ENCODE measurements around the gene ZDHHC18.
A peak's percentile ranks its signal among the peaks of the same experiment; 100 is the strongest.
"Not testable (repeated sequence)": the region's sequence is repeated elsewhere in the genome, so short reads cannot be mapped to it uniquely, and the experiment has no call there.

ZDHHC18 gene

GRCh38 chr1:26791626-26792025 is 34.9 kb upstream of the ZDHHC18 start:
- DNase-seq = no peak

GRCh38 chr1:26792924-26793323 is 33.6 kb upstream of the ZDHHC18 start:
- DNase-seq = no peak

- no peak for DNase-seq
Observed at GRCh38 chr1:26794391-26794790, 32.1 kb upstream of the ZDHHC18 start.

GRCh38 chr1:26797627-26798026 is 28.9 kb upstream of the ZDHHC18 start:
- DNase-seq = no peak

GRCh38 chr1:26799479-26800142 is 26.9 kb upstream of the ZDHHC18 start:
- DNase-seq = peak; percentile 62

- not testable (repeated sequence) for DNase-seq
Observed at GRCh38 chr1:26803932-26804331, 22.6 kb upstream of the ZDHHC18 start.

GRCh38 chr1:26810105-26810504 is 16.4 kb upstream of the ZDHHC18 start:
- DNase-seq = not testable (repeated sequence)

GRCh38 chr1:26811057-26811456 is 15.4 kb upstream of the ZDHHC18 start:
- DNase-seq = no peak

GRCh38 chr1:26811708-26812107 is 14.8 kb upstream of the ZDHHC18 start:
- peak; percentile 13 for DNase-seq

GRCh38 chr1:26814377-26814776 is 12.1 kb upstream of the ZDHHC18 start:
- DNase-seq = no peak

GRCh38 chr1:26814893-26815292 is 11.6 kb upstream of the ZDHHC18 start:
- no peak for DNase-seq

GRCh38 chr1:26820784-26821269 is 5.7 kb upstream of the ZDHHC18 start:
- no peak for DNase-seq

- no peak for DNase-seq
Observed at GRCh38 chr1:26822737-26823395, 3.6 kb upstream of the ZDHHC18 start.

GRCh38 chr1:26824731-26825130 is 1.8 kb upstream of the ZDHHC18 start:
- no peak for DNase-seq

- no peak for DNase-seq
Observed at GRCh38 chr1:26827106-26827604, 667 bp downstream of the ZDHHC18 start.

GRCh38 chr1:26827663-26828062 is 1.2 kb downstream of the ZDHHC18 start:
- DNase-seq = no peak

- DNase-seq = no peak
Observed at GRCh38 chr1:26828411-26828991, 2.0 kb downstream of the ZDHHC18 start.

- DNase-seq = no peak
Observed at GRCh38 chr1:26829184-26829911, 2.9 kb downstream of the ZDHHC18 start.

- DNase-seq = no peak
Observed at GRCh38 chr1:26831059-26831458, 4.6 kb downstream of the ZDHHC18 start.

- DNase-seq = no peak
Observed at GRCh38 chr1:26831546-26832248, 5.2 kb downstream of the ZDHHC18 start.

- DNase-seq = no peak
Observed at GRCh38 chr1:26832249-26832960, 5.9 kb downstream of the ZDHHC18 start.
